ENCODE data around the gene KISS1R.

KISS1R gene

DNA sequence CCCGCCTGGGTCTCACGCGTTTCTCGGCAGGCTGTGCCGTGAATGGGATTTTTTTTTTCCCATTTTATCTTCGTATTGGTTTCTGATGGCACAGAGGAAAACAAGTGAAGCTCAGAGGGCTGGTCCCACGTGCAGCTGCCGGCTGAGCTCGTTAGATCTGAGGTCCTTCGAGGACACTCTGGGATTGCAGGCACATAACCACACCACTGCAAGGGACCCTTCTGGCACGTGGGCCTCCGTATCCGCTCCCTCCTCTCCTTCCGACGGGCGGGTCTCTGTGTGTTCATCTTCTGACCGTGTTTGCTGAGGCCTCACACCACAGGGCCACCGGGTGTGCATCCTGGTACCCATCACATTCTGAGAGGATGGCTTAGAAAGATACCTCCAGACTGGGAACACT, 41.0 kb upstream of the KISS1R start:
- TF ChIP-seq GATA3 (IDR thresholded peaks at IDR 0.05; ENCODE audit: low read depth, low read length): no peak
- TF ChIP-seq GATA2 (IDR thresholded peaks at IDR 0.05; ENCODE audit: low read depth, low read length): no peak

GRCh38 chr19:876780-877314, 40.3 kb upstream of the KISS1R start:
- TF ChIP-seq GATA3 (IDR thresholded peaks at IDR 0.05; ENCODE audit: low read depth, low read length): no peak
- TF ChIP-seq GATA2 (IDR thresholded peaks at IDR 0.05; ENCODE audit: low read depth, low read length): no peak

GRCh38 chr19:879711-880438, 37.3 kb upstream of the KISS1R start:
- no peak for TF ChIP-seq GATA2 (IDR thresholded peaks at IDR 0.05; ENCODE audit: low read depth, low read length)
- TF ChIP-seq GATA3 (IDR thresholded peaks at IDR 0.05; ENCODE audit: low read depth, low read length): no peak

- TF ChIP-seq GATA2 (IDR thresholded peaks at IDR 0.05; ENCODE audit: low read depth, low read length) (no peak), GATA3 (IDR thresholded peaks at IDR 0.05; ENCODE audit: low read depth, low read length) (no peak)
Observed at GRCh38 chr19:881385-882071, 35.6 kb upstream of the KISS1R start.

DNA sequence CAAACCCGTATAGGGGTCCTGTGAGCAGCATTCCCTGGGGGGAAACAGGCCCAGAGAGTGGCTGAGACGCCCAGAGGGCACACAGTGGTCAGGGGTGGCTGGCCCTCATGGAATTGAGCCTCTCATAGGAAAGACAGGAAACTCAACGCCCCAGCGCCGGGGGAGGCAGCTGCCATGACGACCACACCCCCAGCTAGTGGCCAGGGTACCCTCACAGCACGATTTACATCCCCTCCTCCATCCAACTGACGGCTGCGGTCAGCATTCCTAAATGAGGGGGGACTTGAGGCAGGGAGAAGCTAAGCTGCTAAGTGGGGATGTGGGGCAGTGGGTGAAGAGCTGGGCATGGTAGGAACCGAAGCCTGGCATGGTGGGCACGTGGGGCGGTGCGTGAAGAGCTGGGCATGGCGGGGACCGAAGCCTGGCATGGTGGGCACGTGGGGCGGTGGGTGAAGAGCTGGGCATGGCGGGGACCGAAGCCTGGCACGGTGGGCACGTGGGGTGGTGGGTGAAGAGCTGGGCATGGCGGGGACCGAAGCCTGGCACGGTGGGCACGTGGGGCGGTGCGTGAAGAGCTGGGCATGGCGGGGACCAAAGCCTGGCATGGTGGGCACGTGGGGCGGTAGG, 34.1 kb upstream of the KISS1R start:
- no peak for TF ChIP-seq GATA3 (IDR thresholded peaks at IDR 0.05; ENCODE audit: low read depth, low read length)
- TF ChIP-seq GATA2 (IDR thresholded peaks at IDR 0.05; ENCODE audit: low read depth, low read length): no peak

- TF ChIP-seq GATA2 (IDR thresholded peaks at IDR 0.05; ENCODE audit: low read depth, low read length) (no peak), GATA3 (IDR thresholded peaks at IDR 0.05; ENCODE audit: low read depth, low read length) (no peak)
Observed at GRCh38 chr19:883661-884211, 33.4 kb upstream of the KISS1R start.

DNA sequence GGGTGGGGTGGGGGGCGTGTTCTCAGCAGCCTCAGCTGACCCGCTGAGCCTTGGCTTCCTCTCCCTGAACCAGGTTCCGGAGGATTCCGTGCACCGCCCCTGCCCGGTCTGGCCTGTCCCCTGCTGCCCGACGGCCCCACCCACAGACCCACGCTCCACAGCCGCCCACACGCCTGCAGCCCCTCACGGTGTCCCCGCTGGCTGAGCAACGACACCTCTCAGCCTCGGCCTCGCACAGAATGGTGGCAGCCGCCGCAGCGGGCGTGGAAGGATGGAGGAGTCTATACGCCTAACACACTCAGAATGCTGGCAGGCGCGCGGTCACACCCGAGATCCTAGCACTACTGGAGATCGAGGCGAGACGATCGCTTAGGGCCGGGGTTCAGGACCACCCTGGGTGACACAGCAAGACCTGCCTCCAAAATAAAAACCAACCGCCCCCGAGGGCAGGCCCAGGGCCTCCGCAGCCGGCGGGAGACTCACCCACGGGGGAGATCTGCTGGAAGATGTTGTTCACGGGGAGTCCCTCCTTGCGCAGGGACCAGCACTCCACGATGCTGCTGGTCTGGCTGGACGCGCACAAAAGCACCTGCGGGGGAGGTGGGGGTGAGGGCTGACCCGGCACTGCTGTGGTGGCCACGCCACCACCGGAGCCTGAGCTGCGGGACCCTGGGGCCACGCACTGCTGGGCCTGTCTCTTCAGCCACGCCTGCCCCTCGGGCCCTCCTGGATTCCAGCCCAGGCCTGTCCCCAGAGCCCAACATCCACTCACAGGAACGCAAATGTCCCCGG, 32.5 kb upstream of the KISS1R start:
- no peak for TF ChIP-seq GATA3 (IDR thresholded peaks at IDR 0.05; ENCODE audit: low read depth, low read length)
- no peak for TF ChIP-seq GATA2 (IDR thresholded peaks at IDR 0.05; ENCODE audit: low read depth, low read length)

- TF ChIP-seq GATA3 (IDR thresholded peaks at IDR 0.05; ENCODE audit: low read depth, low read length): no peak
- TF ChIP-seq GATA2 (IDR thresholded peaks at IDR 0.05; ENCODE audit: low read depth, low read length): no peak
Observed at GRCh38 chr19:885536-886224, 31.5 kb upstream of the KISS1R start.

DNA sequence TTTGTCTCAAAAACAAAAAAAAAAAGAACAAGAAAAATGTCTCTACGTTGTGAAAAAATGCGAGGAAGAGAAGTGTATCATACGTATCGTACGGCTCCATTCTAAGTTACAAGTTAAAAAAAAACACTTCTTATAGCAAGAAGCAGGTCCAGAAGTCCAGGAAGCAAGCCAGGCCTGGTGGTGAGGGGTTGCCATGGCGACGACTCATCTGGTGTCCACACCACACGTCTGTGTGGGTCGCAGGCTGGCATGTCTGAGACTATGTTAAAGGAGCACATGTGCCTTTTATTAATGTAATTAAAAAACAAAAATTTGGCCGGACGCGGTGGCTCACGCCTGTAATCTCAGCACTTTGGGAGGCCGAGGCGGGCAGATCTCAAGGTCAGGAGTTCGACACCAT, 30.1 kb upstream of the KISS1R start:
- TF ChIP-seq GATA2 (IDR thresholded peaks at IDR 0.05; ENCODE audit: low read depth, low read length) (no peak), GATA3 (IDR thresholded peaks at IDR 0.05; ENCODE audit: low read depth, low read length) (no peak)

DNA sequence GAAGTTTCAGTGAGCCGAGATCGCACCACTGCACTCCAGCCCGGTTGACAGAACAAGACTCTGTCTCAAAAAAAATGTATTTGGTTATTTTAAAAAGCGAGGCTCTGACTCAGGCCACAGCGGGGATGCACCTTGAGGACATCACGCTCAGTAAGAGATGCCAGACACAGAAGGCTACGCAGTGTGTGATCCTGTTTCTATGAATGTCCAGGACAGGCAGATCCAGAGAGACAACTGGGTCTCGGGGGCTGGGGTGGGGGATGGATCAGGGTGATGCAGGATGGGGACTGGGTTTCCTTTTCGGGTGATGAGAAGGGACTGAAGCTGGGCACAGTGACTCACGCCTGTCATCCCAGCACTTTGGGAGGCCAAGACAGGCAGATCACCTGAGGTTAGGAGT, 29.5 kb upstream of the KISS1R start:
- TF ChIP-seq GATA3 (IDR thresholded peaks at IDR 0.05; ENCODE audit: low read depth, low read length) (no peak), GATA2 (IDR thresholded peaks at IDR 0.05; ENCODE audit: low read depth, low read length) (no peak)

GRCh38 chr19:888581-889385, 28.4 kb upstream of the KISS1R start:
- TF ChIP-seq GATA2 (IDR thresholded peaks at IDR 0.05; ENCODE audit: low read depth, low read length): no peak
- TF ChIP-seq GATA3 (IDR thresholded peaks at IDR 0.05; ENCODE audit: low read depth, low read length): no peak

- no peak for TF ChIP-seq GATA3 (IDR thresholded peaks at IDR 0.05; ENCODE audit: low read depth, low read length)
- no peak for TF ChIP-seq GATA2 (IDR thresholded peaks at IDR 0.05; ENCODE audit: low read depth, low read length)
Observed at GRCh38 chr19:889662-890295, 27.4 kb upstream of the KISS1R start.
